Activated CD4-positive, CD25-positive, alpha-beta regulatory T cell (primary cell): ENCODE measurements around the gene SLC7A1.

Source experiments
- DNase-seq, 4 experiments: peaks; one replicate each; lab custom pipeline; 2025; lab: John Stamatoyannopoulos, UW

The SLC7A1 gene

GRCh38 chr13:29510651-29511084, 84.8 kb downstream of the SLC7A1 start:
- no peak for DNase-seq

- DNase-seq: no peak
These were observed 85.4 kb downstream of the SLC7A1 start for GRCh38 chr13:29509999-29510589.

GRCh38 chr13:29508876-29509252, 86.6 kb downstream of the SLC7A1 start:
- no peak for DNase-seq

- peak; percentile 43 to 53 (median 50) for DNase-seq
These were observed 87.2 kb downstream of the SLC7A1 start for GRCh38 chr13:29508130-29508875.

GRCh38 chr13:29507356-29507755, 88.1 kb downstream of the SLC7A1 start:
- no peak for DNase-seq

GRCh38 chr13:29505950-29506349, 89.5 kb downstream of the SLC7A1 start:
- no peak for DNase-seq

- no peak for DNase-seq
These were observed 90.0 kb downstream of the SLC7A1 start for GRCh38 chr13:29505511-29505910.

GRCh38 chr13:29504691-29505090, 90.8 kb downstream of the SLC7A1 start:
- no peak for DNase-seq

GRCh38 chr13:29503041-29503837, 92.2 kb downstream of the SLC7A1 start:
- DNase-seq: no peak

- DNase-seq: no peak
These were observed 93.0 kb downstream of the SLC7A1 start for GRCh38 chr13:29502391-29503008.

- no peak for DNase-seq
These were observed 93.8 kb downstream of the SLC7A1 start for GRCh38 chr13:29501674-29502073.

- DNase-seq: no peak
These were observed 95.1 kb downstream of the SLC7A1 start for GRCh38 chr13:29500386-29500785.

GRCh38 chr13:29499506-29500165, 95.9 kb downstream of the SLC7A1 start:
- no peak for DNase-seq

GRCh38 chr13:29498426-29499040, 97.0 kb downstream of the SLC7A1 start:
- DNase-seq: no peak

GRCh38 chr13:29497137-29497654, 98.3 kb downstream of the SLC7A1 start:
- DNase-seq: no peak

- no peak for DNase-seq
These were observed 99.2 kb downstream of the SLC7A1 start for GRCh38 chr13:29496241-29496712.

- no peak for DNase-seq
These were observed 101.0 kb downstream of the SLC7A1 start for GRCh38 chr13:29494520-29494919.

GRCh38 chr13:29493796-29494195, 101.7 kb downstream of the SLC7A1 start:
- DNase-seq: no peak

- DNase-seq: no peak
These were observed 104.2 kb downstream of the SLC7A1 start for GRCh38 chr13:29491248-29491647.

- DNase-seq: no peak
These were observed 105.0 kb downstream of the SLC7A1 start for GRCh38 chr13:29490561-29490885.
